Breast epithelium (tissue), 4 donors: ENCODE data around the gene PADI2. TPM values are rescaled to one million over a fixed set of nuclear protein-coding genes. Genes with fewer than 3 reads are reported as not detected.

Experiments
- DNase-seq, 2 donors: peaks; one replicate each; pipeline ENCODE4 v3.0.0-alpha.2; 2019; ENCODE audit warnings: low spot score in 2 of 2
- H3K27ac ChIP-seq, 2 donors: fragments of 200-600 bp; sonication (generic) in 1 of 2; one replicate each; pipeline ENCODE4 v1.5.1; 2016 to 2019; ENCODE audit warnings: mild to moderate bottlenecking in 1 of 2
- H3K27me3 ChIP-seq, 2 donors: fragments of 200-600 bp; sonication (generic) in 1 of 2; one replicate each; pipeline versions ENCODE4 v1.5.1 to v1.6.0; 2017 to 2019; ENCODE audit warnings: control low read depth in 1 of 2, mild to moderate bottlenecking in 1 of 2
- H3K36me3 ChIP-seq: fragments of 200-600 bp; one replicate; pipeline ENCODE4 v1.5.1; 2019
- H3K4me1 ChIP-seq, 2 donors: fragments of 200-600 bp; sonication (generic); one replicate each; pipeline ENCODE4 v1.5.1; 2016 to 2019; ENCODE audit warnings: control low read depth in 1 of 2
- H3K4me3 ChIP-seq, 3 donors: fragments of 200-600 bp; sonication (generic); 1 replicate in 2 of 3; 2 replicates in 1 of 3; pipeline ENCODE4 v1.5.1; 2016 to 2019; ENCODE audit warnings: mild to moderate bottlenecking in 3 of 3, moderate library complexity in 2 of 3
- H3K9me3 ChIP-seq, 2 donors: fragments of 200-600 bp; sonication (generic) in 1 of 2; one replicate each; pipeline ENCODE4 v1.5.1; 2016 to 2019; ENCODE audit warnings: control low read depth in 1 of 2
- POLR2A ChIP-seq: fragments of 450-650 bp; IDR thresholded peaks from one replicate; pipeline ENCODE4 v1.6.1; 2016; ENCODE audit warnings: antibody characterized with exemption, mild to moderate bottlenecking, moderate library complexity
- POLR2AphosphoS5 ChIP-seq, 3 donors: sonication (generic); formaldehyde crosslinking; IDR thresholded peaks; one replicate each; pipeline ENCODE4 v1.6.1; 2017; ENCODE audit warnings: antibody characterized with exemption in 3 of 3
- intact Hi-C: fragments of 100-400 bp; cut with DNase I; formaldehyde crosslinking; loops from one replicate; pipeline ENCODE4 v1.15.1; 2023; ENCODE audit warnings: low total_unique reads
- total RNA-seq, 3 donors: library from RNA; depleted of rRNA; stranded (reverse); fragments of >200 nt; gene quantifications; one replicate each; pipeline ENCODE4 v1.1.0, GENCODE V29; 2016
- TF ChIP-seq, protein P1 (sequence below), 3 donors: fragments of 450-650 bp; IDR thresholded peaks; one replicate each; pipeline ENCODE4 v1.5.1; 2016 to 2017; ENCODE audit warnings: antibody characterized with exemption in 3 of 3, mild to moderate bottlenecking in 3 of 3, moderate library complexity in 3 of 3

The PADI2 gene
- total RNA-seq, 3 donors from 2014 or later: 0.32 to 29.4 (median 9.2) TPM

DNA sequence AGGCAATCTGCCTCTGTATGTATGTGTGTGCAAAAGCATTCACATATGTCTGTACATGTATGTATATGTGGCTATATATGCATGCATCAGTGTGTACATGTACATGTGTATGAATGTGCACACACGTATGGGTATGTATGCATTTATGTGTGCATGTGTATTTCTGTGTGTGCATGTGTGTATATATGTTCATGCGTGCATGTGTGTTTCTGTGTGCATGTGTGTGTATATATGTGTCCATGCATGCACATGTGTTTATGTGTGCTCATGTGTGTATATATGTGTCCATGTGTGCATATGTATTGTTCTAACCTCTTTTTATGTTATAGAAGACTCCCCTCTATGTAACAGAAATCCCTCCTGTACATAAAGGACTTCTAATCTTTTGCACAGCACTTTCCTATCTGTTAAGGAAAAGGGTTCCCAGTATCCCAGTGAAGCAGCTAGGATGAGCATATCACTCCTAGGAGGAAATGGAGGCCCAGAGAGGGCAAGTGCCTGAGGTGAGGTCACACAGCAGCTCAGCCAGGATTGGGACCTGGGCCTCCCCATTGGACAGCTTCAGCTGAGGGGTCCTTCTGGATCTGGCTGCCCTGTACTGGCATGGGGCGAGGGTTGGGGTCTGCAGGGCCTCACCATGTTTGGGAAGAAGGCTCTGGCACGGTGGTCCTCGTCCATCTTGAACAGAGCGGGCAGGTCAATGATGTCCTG lies 49.6 kb downstream of the PADI2 start:
- DNase-seq: no peak
- TF ChIP-seq, protein P1, sequence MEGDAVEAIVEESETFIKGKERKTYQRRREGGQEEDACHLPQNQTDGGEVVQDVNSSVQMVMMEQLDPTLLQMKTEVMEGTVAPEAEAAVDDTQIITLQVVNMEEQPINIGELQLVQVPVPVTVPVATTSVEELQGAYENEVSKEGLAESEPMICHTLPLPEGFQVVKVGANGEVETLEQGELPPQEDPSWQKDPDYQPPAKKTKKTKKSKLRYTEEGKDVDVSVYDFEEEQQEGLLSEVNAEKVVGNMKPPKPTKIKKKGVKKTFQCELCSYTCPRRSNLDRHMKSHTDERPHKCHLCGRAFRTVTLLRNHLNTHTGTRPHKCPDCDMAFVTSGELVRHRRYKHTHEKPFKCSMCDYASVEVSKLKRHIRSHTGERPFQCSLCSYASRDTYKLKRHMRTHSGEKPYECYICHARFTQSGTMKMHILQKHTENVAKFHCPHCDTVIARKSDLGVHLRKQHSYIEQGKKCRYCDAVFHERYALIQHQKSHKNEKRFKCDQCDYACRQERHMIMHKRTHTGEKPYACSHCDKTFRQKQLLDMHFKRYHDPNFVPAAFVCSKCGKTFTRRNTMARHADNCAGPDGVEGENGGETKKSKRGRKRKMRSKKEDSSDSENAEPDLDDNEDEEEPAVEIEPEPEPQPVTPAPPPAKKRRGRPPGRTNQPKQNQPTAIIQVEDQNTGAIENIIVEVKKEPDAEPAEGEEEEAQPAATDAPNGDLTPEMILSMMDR (IDR thresholded peaks at IDR 0.05): no peak
- TF ChIP-seq POLR2AphosphoS5 (IDR thresholded peaks at IDR 0.05): no peak
- TF ChIP-seq POLR2A: no peak
- intact Hi-C loops: no loop called here
- Histone ChIP-seq H3K9me3 (peaks cover 6% of the 10 kb centered on the region in 2 donors), H3K4me1 (no peaks in the 10 kb centered on the region), H3K36me3 (no peaks in the 10 kb centered on the region), H3K4me3 (no peak overlapping the region), H3K27ac (no peak overlapping the region), H3K27me3 (no peaks in the 10 kb centered on the region)

DNA sequence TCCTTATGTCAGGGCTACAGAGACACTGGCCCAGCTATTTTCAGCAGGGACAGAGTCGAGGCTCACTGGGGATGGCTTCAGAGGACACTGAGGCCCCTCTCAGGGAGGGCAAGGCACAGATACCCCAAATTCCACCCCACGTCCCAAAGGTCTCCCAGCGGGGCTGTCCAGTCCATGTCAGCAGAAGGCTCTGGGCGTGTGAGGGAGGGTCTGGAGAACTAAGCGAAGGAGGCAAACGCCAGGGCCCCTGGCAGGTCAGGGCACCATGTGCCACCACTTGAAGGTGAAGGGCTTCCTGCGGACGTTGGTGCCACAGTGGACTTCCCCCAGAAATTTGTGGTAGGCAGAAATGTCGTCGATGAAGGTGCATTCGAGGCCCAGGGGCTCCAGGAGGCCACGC lies 50.5 kb downstream of the PADI2 start:
- no peaks in the 10 kb centered on the region for H3K4me1 ChIP-seq
- intact Hi-C loops: no loop called here
- H3K27ac ChIP-seq: no peak overlapping the region
- no peaks in the 10 kb centered on the region for H3K27me3 ChIP-seq
- H3K4me3 ChIP-seq: no peak overlapping the region
- no peak for DNase-seq
- peaks cover 6% of the 10 kb centered on the region in 2 donors for H3K9me3 ChIP-seq
- H3K36me3 ChIP-seq: no peaks in the 10 kb centered on the region
- TF ChIP-seq, protein P1 (IDR thresholded peaks at IDR 0.05): no peak
- TF ChIP-seq POLR2A: no peak
- no peak for TF ChIP-seq POLR2AphosphoS5 (IDR thresholded peaks at IDR 0.05)

GRCh38 chr1:17067465-17068240 lies 51.6 kb downstream of the PADI2 start:
- no peak for TF ChIP-seq POLR2A
- TF ChIP-seq, protein P1 (IDR thresholded peaks at IDR 0.05): no peak
- no peak for TF ChIP-seq POLR2AphosphoS5 (IDR thresholded peaks at IDR 0.05)
- Histone ChIP-seq H3K4me3 (no peak overlapping the region), H3K4me1 (no peaks in the 10 kb centered on the region), H3K27ac (peak overlapping the region in 1 of 2 donors; percentile 6), H3K36me3 (no peaks in the 10 kb centered on the region), H3K27me3 (no peaks in the 10 kb centered on the region), H3K9me3 (peaks cover 6% of the 10 kb centered on the region in 2 donors)
- intact Hi-C loops: no loop called here
- no peak for DNase-seq

DNA sequence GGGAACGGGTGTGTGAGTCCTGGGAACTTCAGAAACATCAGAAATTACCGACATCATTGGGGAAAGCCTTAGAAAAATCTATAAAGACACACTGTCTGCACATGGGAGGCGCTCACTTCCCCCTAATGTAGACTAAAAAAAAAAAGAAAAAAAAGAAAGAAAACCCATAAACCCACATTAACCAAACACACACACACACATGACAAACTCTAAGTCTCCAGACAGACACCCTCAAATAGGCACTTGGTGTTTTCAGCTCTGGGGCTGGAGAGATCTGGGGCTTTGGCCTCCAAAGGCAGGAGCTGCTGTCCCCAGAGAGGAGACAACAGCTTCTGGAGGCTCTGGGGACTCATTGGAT lies 52.2 kb downstream of the PADI2 start:
- TF ChIP-seq, protein P1 (IDR thresholded peaks at IDR 0.05): no peak
- TF ChIP-seq POLR2A: no peak
- no peak for TF ChIP-seq POLR2AphosphoS5 (IDR thresholded peaks at IDR 0.05)
- no peaks in the 10 kb centered on the region for H3K4me1 ChIP-seq
- intact Hi-C loops: no loop called here
- peaks cover 6% of the 10 kb centered on the region in 2 donors for H3K9me3 ChIP-seq
- no peaks in the 10 kb centered on the region for H3K27me3 ChIP-seq
- H3K36me3 ChIP-seq: no peaks in the 10 kb centered on the region
- no peak overlapping the region for H3K4me3 ChIP-seq
- DNase-seq: no peak
- peak overlapping the region in 1 of 2 donors; percentile 6 for H3K27ac ChIP-seq
